Mesenchymal stem cell (in vitro differentiated cells and primary cell): ENCODE data around the gene COQ7.
A peak's percentile ranks its signal among the peaks of the same experiment; 100 is the strongest.

ENCODE experiments used
- DNase-seq: peaks from one replicate; pipeline ENCODE4 v3.0.0-alpha.2; 2013
- H2AFZ ChIP-seq: one replicate; pipeline ENCODE4 v1.6.1; 2013; ENCODE audit warnings: low read depth, mild to moderate bottlenecking, control low read depth, inconsistent platforms, low read length, moderate library complexity
- H2AK5ac ChIP-seq: 2 replicates; pipeline ENCODE4 v1.6.1; 2013; ENCODE audit warnings: low read length, moderate library complexity, mild to moderate bottlenecking, inconsistent platforms; ENCODE audit not compliant: severe bottlenecking
- H2BK120ac ChIP-seq: one replicate; pipeline ENCODE4 v1.6.1; 2013; ENCODE audit warnings: low read depth, mild to moderate bottlenecking, inconsistent platforms, low read length, moderate library complexity
- H2BK12ac ChIP-seq, 2 experiments: one replicate each; pipeline ENCODE4 v1.6.1; 2013; ENCODE audit warnings: inconsistent platforms in 2 of 2, low read length in 2 of 2, mild to moderate bottlenecking in 2 of 2, moderate library complexity in 2 of 2, control low read depth in 1 of 2
- H2BK15ac ChIP-seq: one replicate; pipeline ENCODE4 v1.6.1; 2013; ENCODE audit warnings: mild to moderate bottlenecking, low read depth, inconsistent platforms; ENCODE audit not compliant: poor library complexity, severe bottlenecking
- H2BK5ac ChIP-seq: 2 replicates; pipeline ENCODE4 v1.6.1; 2013; ENCODE audit warnings: low read depth, mild to moderate bottlenecking, low read length, control low read depth, inconsistent platforms; ENCODE audit not compliant: poor library complexity, severe bottlenecking
- H3K14ac ChIP-seq, 2 experiments: one replicate each; pipeline ENCODE4 v1.6.1; 2013; ENCODE audit warnings: inconsistent platforms in 2 of 2, low read length in 2 of 2, control low read depth in 1 of 2, mild to moderate bottlenecking in 1 of 2, moderate library complexity in 1 of 2
- H3K18ac ChIP-seq, 2 experiments: one replicate each; pipeline ENCODE4 v1.6.1; 2013; ENCODE audit warnings: inconsistent platforms in 2 of 2, low read length in 2 of 2, control low read depth in 1 of 2, low read depth in 1 of 2, mild to moderate bottlenecking in 1 of 2
- H3K23ac ChIP-seq, 2 experiments: one replicate each; pipeline ENCODE4 v1.6.1; 2013; ENCODE audit warnings: inconsistent platforms in 2 of 2, low read length in 2 of 2, mild to moderate bottlenecking in 2 of 2, moderate library complexity in 2 of 2, control low read depth in 1 of 2
- H3K27ac ChIP-seq: 2 replicates; pipeline ENCODE4 v1.5.1; 2013; ENCODE audit warnings: mild to moderate bottlenecking, moderate library complexity, low read length, control low read depth, inconsistent platforms; ENCODE audit not compliant: poor library complexity, severe bottlenecking
- H3K27me3 ChIP-seq, 2 experiments: 2 replicates each; pipeline versions ENCODE4 v1.6.1 to v1.7.0; 2013; ENCODE audit warnings: low read length in 2 of 2, mild to moderate bottlenecking in 2 of 2, moderate library complexity in 2 of 2, control low read depth in 1 of 2, inconsistent platforms in 1 of 2; ENCODE audit not compliant: control insufficient read depth in 1 of 2, insufficient read depth in 1 of 2
- H3K36me3 ChIP-seq, 2 experiments: 2 replicates each; pipeline versions ENCODE4 v1.6.1 to v1.7.0; 2013; ENCODE audit warnings: low read length in 2 of 2, control low read depth in 1 of 2, inconsistent platforms in 1 of 2, low read depth in 1 of 2, mild to moderate bottlenecking in 1 of 2; ENCODE audit not compliant: insufficient read depth in 2 of 2, control insufficient read depth in 1 of 2
- H3K4ac ChIP-seq, 2 experiments: one replicate each; pipeline ENCODE4 v1.6.1; 2013; ENCODE audit warnings: inconsistent platforms in 2 of 2, low read length in 2 of 2, mild to moderate bottlenecking in 2 of 2, moderate library complexity in 2 of 2, control low read depth in 1 of 2, low read depth in 1 of 2
- H3K4me1 ChIP-seq: 2 replicates; pipeline ENCODE4 v1.6.1; 2013; ENCODE audit warnings: low read depth, low read length, control low read depth; ENCODE audit not compliant: control insufficient read depth, insufficient read depth
- H3K4me2 ChIP-seq: 2 replicates; pipeline ENCODE4 v1.6.1; 2013; ENCODE audit warnings: low read length, mild to moderate bottlenecking, inconsistent platforms; ENCODE audit not compliant: poor library complexity, severe bottlenecking
- H3K4me3 ChIP-seq, 2 experiments: 2 replicates each; pipeline versions ENCODE4 v1.5.1 to v1.7.0; 2013; ENCODE audit warnings: low read length in 2 of 2, mild to moderate bottlenecking in 2 of 2, control low read depth in 1 of 2, low read depth in 1 of 2; ENCODE audit not compliant: insufficient read depth in 1 of 2
- H3K79me1 ChIP-seq: replicated peaks from 2 replicates; pipeline ENCODE4 v1.6.1; 2013; ENCODE audit warnings: mild to moderate bottlenecking, control low read depth, low read length, inconsistent platforms; ENCODE audit not compliant: poor library complexity, severe bottlenecking
- H3K9ac ChIP-seq: 2 replicates; pipeline ENCODE4 v1.7.0; 2013; ENCODE audit warnings: mild to moderate bottlenecking, low read length, moderate library complexity
- H3K9me3 ChIP-seq: 2 replicates; pipeline ENCODE4 v1.7.0; 2013; ENCODE audit warnings: mild to moderate bottlenecking, low read length; ENCODE audit not compliant: control insufficient read depth
- H4K8ac ChIP-seq: one replicate; pipeline ENCODE4 v1.6.1; 2013; ENCODE audit warnings: inconsistent platforms, mild to moderate bottlenecking, low read length, moderate library complexity
- H4K91ac ChIP-seq: one replicate; pipeline ENCODE4 v1.6.1; 2013; ENCODE audit warnings: mild to moderate bottlenecking, low read length, inconsistent platforms
- WGBS: methylation state at CpG from one replicate; pipeline ENCODE4 v1.1.7; 2013; ENCODE audit warnings: mixed read lengths; 5-methylcytosine and 5-hydroxymethylcytosine counted together

Gene COQ7

GRCh38 chr16:19104607-19105006, 37.2 kb downstream of the COQ7 start:
- Histone ChIP-seq H3K4me3 (no peak overlapping the region), H2AFZ (no peak overlapping the region), H4K8ac (no peak overlapping the region), H3K23ac (no peak overlapping the region), H2BK120ac (no peak overlapping the region), H3K9me3 (no peaks in the 10 kb centered on the region), H3K9ac (no peak overlapping the region), H4K91ac (no peak overlapping the region), H2BK5ac (peak overlapping the region; percentile 25), H3K14ac (no peak overlapping the region), H3K18ac (no peak overlapping the region), H3K36me3 (no peaks in the 10 kb centered on the region), H3K4me1 (peaks cover 25% of the 10 kb centered on the region), H3K27ac (no peak overlapping the region), H3K4me2 (no peak overlapping the region), H3K27me3 (no peaks in the 10 kb centered on the region), H3K79me1 (no peaks in the 10 kb centered on the region), H2BK12ac (peak overlapping the region in 1 of 2 experiments; percentile 52), H2AK5ac (peak overlapping the region; percentile 86), H3K4ac (no peak overlapping the region), H2BK15ac (no peak overlapping the region)
- 88% methylated on average over 5 of the region's 5 CpGs for WGBS
- DNase-seq, result no peak

DNA sequence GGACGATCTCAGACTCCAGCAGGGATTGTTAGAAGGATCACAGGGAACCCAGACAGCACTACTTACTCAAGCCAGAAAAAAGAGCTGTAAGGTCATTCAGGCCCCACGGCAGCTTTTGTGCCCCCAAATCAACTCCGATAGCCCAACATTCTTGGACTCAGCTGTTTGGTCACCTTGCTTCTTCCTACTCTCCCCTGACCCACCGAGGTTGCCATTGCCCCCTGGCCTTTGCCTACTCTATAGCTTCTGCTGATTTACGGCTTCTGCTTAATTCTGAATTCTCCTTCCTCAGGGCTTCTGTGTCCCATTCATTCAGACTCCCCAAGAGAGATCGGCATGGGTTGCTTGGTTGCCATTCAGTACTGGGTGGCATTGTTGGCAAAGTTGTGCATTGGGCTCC, 37.7 kb downstream of the COQ7 start:
- Histone ChIP-seq H3K4ac (no peak overlapping the region), H3K9me3 (no peaks in the 10 kb centered on the region), H3K36me3 (no peaks in the 10 kb centered on the region), H3K4me2 (no peak overlapping the region), H3K27ac (no peak overlapping the region), H3K14ac (no peak overlapping the region), H3K18ac (peak overlapping the region in 1 of 2 experiments; percentile 16), H3K79me1 (no peaks in the 10 kb centered on the region), H2AFZ (no peak overlapping the region), H3K23ac (no peak overlapping the region), H2BK15ac (no peak overlapping the region), H2AK5ac (peak overlapping the region; percentile 15), H3K9ac (no peak overlapping the region), H2BK12ac (no peak overlapping the region), H3K4me3 (no peak overlapping the region), H3K27me3 (no peaks in the 10 kb centered on the region), H2BK120ac (no peak overlapping the region), H4K8ac (no peak overlapping the region), H3K4me1 (peaks cover 25% of the 10 kb centered on the region), H4K91ac (peak overlapping the region; percentile 4), H2BK5ac (no peak overlapping the region)
- no peak for DNase-seq
- WGBS, result 86% methylated on average over 5 of the region's 6 CpGs

DNA sequence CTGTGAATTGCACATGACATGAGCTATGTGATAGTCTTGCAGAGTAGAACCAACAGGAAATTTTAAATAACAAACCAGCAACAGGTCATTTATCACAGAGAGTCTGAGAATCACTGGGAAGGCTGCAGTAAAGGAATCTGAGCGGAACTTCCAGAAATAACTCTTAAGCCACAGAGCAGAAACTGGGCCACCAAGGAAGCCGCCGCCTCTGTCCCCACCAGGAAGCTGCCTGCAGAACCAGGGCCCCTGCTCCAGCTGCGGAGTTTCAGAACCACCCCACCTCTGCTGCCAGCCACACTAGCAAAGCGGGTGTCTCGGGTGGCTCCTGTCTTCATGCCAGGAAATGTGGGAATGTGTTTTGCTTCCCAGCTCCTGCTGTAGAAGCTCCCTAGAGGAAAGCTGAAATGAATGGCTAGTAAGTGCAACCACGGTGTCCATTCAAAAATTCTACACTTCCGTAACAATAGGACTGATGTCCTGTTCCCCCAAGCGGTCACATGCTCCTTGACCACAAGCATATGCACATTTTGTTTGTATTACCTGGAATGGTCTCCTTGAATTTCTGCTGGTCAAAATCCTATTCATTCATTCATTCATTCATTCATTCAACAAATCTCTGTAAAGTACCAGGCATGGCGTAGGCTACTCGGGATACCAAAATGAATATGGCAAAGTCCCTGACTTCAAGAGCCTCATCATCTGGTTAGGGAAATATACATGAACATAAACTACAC, 38.6 kb downstream of the COQ7 start:
- H3K27ac ChIP-seq, result peak overlapping the region; percentile 54
- H3K4me1 ChIP-seq, result peaks cover 25% of the 10 kb centered on the region
- no peak overlapping the region for H3K23ac ChIP-seq

DNA sequence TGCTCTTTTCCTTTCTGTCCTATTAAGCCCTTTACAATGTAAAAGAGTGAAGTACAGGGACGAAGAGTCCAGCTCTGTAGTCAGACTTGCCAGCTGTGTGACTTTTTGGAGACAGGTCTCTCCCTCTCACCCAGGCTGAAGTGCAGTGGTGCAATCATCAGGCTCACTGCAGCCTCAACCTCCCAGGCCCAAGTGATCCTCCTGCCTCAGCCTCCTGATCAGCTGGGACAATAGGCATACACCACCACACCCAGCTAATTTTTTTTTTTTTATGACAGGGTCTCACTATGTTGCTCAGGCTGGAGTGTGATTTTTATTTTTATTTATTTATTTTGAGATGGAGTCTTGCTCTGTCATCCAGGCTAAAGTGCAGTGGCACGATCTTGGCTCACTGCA, 39.2 kb downstream of the COQ7 start:
- Histone ChIP-seq H2BK12ac (peak overlapping the region in 1 of 2 experiments; percentile 86), H3K14ac (peak overlapping the region in 1 of 2 experiments; percentile 14)

More for the DNA sequence above, 38.6 kb downstream of the COQ7 start:
- H3K4me2 ChIP-seq, result peak overlapping the region; percentile 69
- H2BK5ac ChIP-seq, result no peak overlapping the region
- H3K14ac ChIP-seq, result no peak overlapping the region
- H3K18ac ChIP-seq, result no peak overlapping the region
- H3K4me3 ChIP-seq, result peak overlapping the region in 1 of 2 experiments; percentile 25
- no peak overlapping the region for H2BK12ac ChIP-seq
- peak overlapping the region; percentile 11 for H2BK120ac ChIP-seq
- H2AFZ ChIP-seq, result no peak overlapping the region
- H3K4ac ChIP-seq, result no peak overlapping the region
- no peaks in the 10 kb centered on the region for H3K27me3 ChIP-seq
- no peaks in the 10 kb centered on the region for H3K9me3 ChIP-seq
- no peak overlapping the region for H3K9ac ChIP-seq
- DNase-seq, result no peak
- H3K79me1 ChIP-seq, result no peaks in the 10 kb centered on the region
- WGBS, result 51% methylated on average over 10 of the region's 11 CpGs
- H3K36me3 ChIP-seq, result no peaks in the 10 kb centered on the region
- H4K91ac ChIP-seq, result no peak overlapping the region
- H4K8ac ChIP-seq, result no peak overlapping the region
- H2BK15ac ChIP-seq, result no peak overlapping the region
- peak overlapping the region; percentile 81 for H2AK5ac ChIP-seq

More for the DNA sequence above, 39.2 kb downstream of the COQ7 start:
- H2AK5ac ChIP-seq, result peak overlapping the region; percentile 81
- no peak overlapping the region for H3K4ac ChIP-seq
- H4K8ac ChIP-seq, result no peak overlapping the region
- no peaks in the 10 kb centered on the region for H3K36me3 ChIP-seq
- no peak overlapping the region for H4K91ac ChIP-seq
- peaks cover 25% of the 10 kb centered on the region for H3K4me1 ChIP-seq
- 96% methylated on average over 2 of the region's 2 CpGs for WGBS
- H2AFZ ChIP-seq, result no peak overlapping the region
- H3K9ac ChIP-seq, result no peak overlapping the region
- no peak for DNase-seq
- H2BK15ac ChIP-seq, result no peak overlapping the region
- no peak overlapping the region for H2BK120ac ChIP-seq
- H3K79me1 ChIP-seq, result no peaks in the 10 kb centered on the region
- peak overlapping the region; percentile 33 for H3K27ac ChIP-seq
- H3K9me3 ChIP-seq, result no peaks in the 10 kb centered on the region
- no peak overlapping the region for H3K23ac ChIP-seq
- peak overlapping the region in 1 of 2 experiments; percentile 78 for H3K18ac ChIP-seq
- no peak overlapping the region for H3K4me3 ChIP-seq
- no peak overlapping the region for H3K4me2 ChIP-seq
- H3K27me3 ChIP-seq, result no peaks in the 10 kb centered on the region
- no peak overlapping the region for H2BK5ac ChIP-seq
